HepG2 (cell line): Measurements from ENCODE around the gene P2RY12. TPM values are rescaled to one million over a fixed set of nuclear protein-coding genes. Genes with fewer than 3 reads are reported as not detected.

Experiments used
- CREM ChIP-seq, 2 experiments: sonication (generic) in 1 of 2; formaldehyde crosslinking in 1 of 2; IDR thresholded peaks; 2 replicates each; pipeline versions ENCODE4 v1.4.0 to v1.6.1; 2016 to 2020; ENCODE audit warnings: antibody characterized with exemption in 1 of 2, mild to moderate bottlenecking in 1 of 2, missing genetic modification reagents in 1 of 2
- MAF1 ChIP-seq: sonication (generic); formaldehyde crosslinking; IDR thresholded peaks from 2 replicates; pipeline ENCODE4 v1.5.0; 2020; ENCODE audit warnings: missing genetic modification reagents, borderline replicate concordance
- REPIN1 ChIP-seq: sonication (generic); formaldehyde crosslinking; IDR thresholded peaks from 2 replicates; pipeline ENCODE4 v1.8.0; 2022; ENCODE audit warnings: missing genetic modification reagents, low read depth, mild to moderate bottlenecking, borderline replicate concordance
- ZBTB33 ChIP-seq: sonication (generic); formaldehyde crosslinking; IDR thresholded peaks from 2 replicates; pipeline ENCODE4 v1.4.0; 2020; ENCODE audit warnings: missing genetic modification reagents
- ZFX ChIP-seq: sonication (generic); formaldehyde crosslinking; IDR thresholded peaks from 2 replicates; pipeline ENCODE4 v1.4.0; 2020; ENCODE audit warnings: mild to moderate bottlenecking, low read depth, missing genetic modification reagents, moderate library complexity
- ZNF12 ChIP-seq: sonication (generic); formaldehyde crosslinking; IDR thresholded peaks from 2 replicates; pipeline ENCODE4 v1.5.0; 2020; ENCODE audit warnings: missing genetic modification reagents
- ZNF672 ChIP-seq: sonication (generic); formaldehyde crosslinking; IDR thresholded peaks from 2 replicates; pipeline ENCODE4 v1.8.1; 2022; ENCODE audit warnings: missing genetic modification reagents
- ZNF749 ChIP-seq: sonication (generic); formaldehyde crosslinking; IDR thresholded peaks from 2 replicates; pipeline ENCODE4 v1.8.0; 2022; ENCODE audit warnings: mild to moderate bottlenecking, missing genetic modification reagents, moderate library complexity, borderline replicate concordance
- ZNF891 ChIP-seq: sonication (generic); formaldehyde crosslinking; IDR thresholded peaks from 2 replicates; pipeline ENCODE4 v1.5.0; 2020; ENCODE audit warnings: mild to moderate bottlenecking, missing genetic modification reagents
- polyA plus RNA-seq, 8 experiments: library from polyadenylated mRNA; depleted of rRNA in 3 of 8; stranded (reverse) in 7 of 8; unstranded in 1 of 8; fragments of >200 nt; fragmentation: Illumina TruSeq in 4 of 8; extraction: Trizol in 4 of 8; gene quantifications; 2 replicates each; pipeline versions ENCODE4 v1.2.1 to v1.2.3, GENCODE V29; 2011 to 2016; ENCODE audit warnings: low read depth in 4 of 8, missing spikeins in 1 of 8, mixed read lengths in 1 of 8; ENCODE audit not compliant: insufficient read depth in 1 of 8
- total RNA-seq, 5 experiments: library from RNA; depleted of rRNA; stranded (reverse); fragments of >200 nt; fragmentation: Illumina TruSeq; extraction: Trizol; gene quantifications; 2 replicates each; pipeline ENCODE4 v1.2.3, GENCODE V29; 2016; ENCODE audit warnings: low read depth in 1 of 5
- TF ChIP-seq, protein P1 (sequence below): sonication (generic); formaldehyde crosslinking; IDR thresholded peaks from 2 replicates; pipeline ENCODE4 v1.8.1; 2023; ENCODE audit warnings: mild to moderate bottlenecking, inconsistent platforms, moderate library complexity, missing genetic modification reagents, borderline replicate concordance
- TF ChIP-seq, protein P2 (sequence below): sonication (generic); formaldehyde crosslinking; IDR thresholded peaks from 2 replicates; pipeline ENCODE4 v1.4.0; 2020; ENCODE audit warnings: missing genetic modification reagents, borderline replicate concordance

P2RY12 gene
- total and polyA plus RNA-seq, 2 of the 13 experiments (the other 11 are each of a cell fraction or from before 2014, with no cell fraction given) = not detected

DNA sequence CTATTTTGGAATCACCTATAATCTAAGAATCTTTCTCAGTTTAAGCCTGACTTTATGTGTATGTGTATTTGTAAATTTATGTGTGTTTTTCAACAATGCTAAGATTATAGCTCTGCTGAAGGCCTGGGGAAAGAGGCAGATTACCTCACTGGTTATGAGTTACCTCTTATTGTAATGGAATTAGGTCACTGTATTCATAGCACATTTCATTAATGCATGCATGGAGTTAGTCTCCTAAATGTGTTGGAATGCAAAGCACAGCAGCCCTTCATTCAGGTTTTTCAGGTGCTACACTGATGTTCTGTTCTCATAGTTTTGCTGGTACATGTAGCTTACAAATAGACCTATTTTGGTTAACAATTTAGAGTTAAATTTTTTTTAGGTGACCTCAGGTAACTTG is 77.4 kb downstream of the P2RY12 start (continued):
- TF ChIP-seq, protein P1, sequence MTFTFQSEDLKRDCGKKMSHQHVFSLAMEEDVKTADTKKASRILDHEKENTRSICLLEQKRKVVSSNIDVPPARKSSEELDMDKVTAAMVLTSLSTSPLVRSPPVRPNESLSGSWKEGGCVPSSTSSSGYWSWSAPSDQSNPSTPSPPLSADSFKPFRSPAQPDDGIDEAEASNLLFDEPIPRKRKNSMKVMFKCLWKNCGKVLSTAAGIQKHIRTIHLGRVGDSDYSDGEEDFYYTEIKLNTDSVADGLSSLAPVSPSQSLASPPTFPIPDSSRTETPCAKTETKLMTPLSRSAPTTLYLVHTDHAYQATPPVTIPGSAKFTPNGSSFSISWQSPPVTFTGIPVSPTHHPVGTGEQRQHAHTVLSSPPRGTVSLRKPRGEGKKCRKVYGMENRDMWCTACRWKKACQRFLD = no peak
- TF ChIP-seq ZFX (CRISPR knock-in tag) (no peak), CREM (IDR thresholded peaks at IDR 0.05) (no peak), CREM (CRISPR knock-in tag; IDR thresholded peaks at IDR 0.05) (no peak), MAF1 (CRISPR knock-in tag) (no peak), ZNF749 (CRISPR knock-in tag) (no peak), ZNF891 (CRISPR knock-in tag) (no peak), ZBTB33 (no peak), ZNF672 (CRISPR knock-in tag) (no peak), ZNF12 (CRISPR knock-in tag) (no peak), REPIN1 (no peak)
- TF ChIP-seq, protein P2, sequence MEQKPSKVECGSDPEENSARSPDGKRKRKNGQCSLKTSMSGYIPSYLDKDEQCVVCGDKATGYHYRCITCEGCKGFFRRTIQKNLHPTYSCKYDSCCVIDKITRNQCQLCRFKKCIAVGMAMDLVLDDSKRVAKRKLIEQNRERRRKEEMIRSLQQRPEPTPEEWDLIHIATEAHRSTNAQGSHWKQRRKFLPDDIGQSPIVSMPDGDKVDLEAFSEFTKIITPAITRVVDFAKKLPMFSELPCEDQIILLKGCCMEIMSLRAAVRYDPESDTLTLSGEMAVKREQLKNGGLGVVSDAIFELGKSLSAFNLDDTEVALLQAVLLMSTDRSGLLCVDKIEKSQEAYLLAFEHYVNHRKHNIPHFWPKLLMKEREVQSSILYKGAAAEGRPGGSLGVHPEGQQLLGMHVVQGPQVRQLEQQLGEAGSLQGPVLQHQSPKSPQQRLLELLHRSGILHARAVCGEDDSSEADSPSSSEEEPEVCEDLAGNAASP (CRISPR knock-in tag) = no peak
